NOMO-1 (cell line): ENCODE measurements around the gene PRKAR1B.
A peak's percentile ranks its signal among the peaks of the same experiment; 100 is the strongest.

Experiments used
- DNase-seq, 2 experiments: peaks; one replicate each; lab custom pipeline; 2025; ENCODE audit not compliant: unreplicated experiment in 2 of 2; lab: John Stamatoyannopoulos, UW

The PRKAR1B gene

GRCh38 chr7:741850-742249 lies 14.8 kb upstream of the PRKAR1B start:
- no peak for DNase-seq

GRCh38 chr7:741191-741671 lies 14.2 kb upstream of the PRKAR1B start:
- DNase-seq: no peak

- DNase-seq: no peak
These were observed 13.2 kb upstream of the PRKAR1B start for GRCh38 chr7:739983-740942.

GRCh38 chr7:739455-739982 lies 12.4 kb upstream of the PRKAR1B start:
- no peak for DNase-seq

- DNase-seq: no peak
These were observed 11.8 kb upstream of the PRKAR1B start for GRCh38 chr7:738723-739454.

- DNase-seq: no peak
These were observed 11.2 kb upstream of the PRKAR1B start for GRCh38 chr7:738241-738640.

GRCh38 chr7:734808-735207 lies 7.7 kb upstream of the PRKAR1B start:
- DNase-seq: no peak

- DNase-seq: no peak
These were observed 7.1 kb upstream of the PRKAR1B start for GRCh38 chr7:734214-734613.

GRCh38 chr7:732556-732955 lies 5.5 kb upstream of the PRKAR1B start:
- DNase-seq: no peak

- DNase-seq: no peak
These were observed 5.0 kb upstream of the PRKAR1B start for GRCh38 chr7:732094-732541.

- no peak for DNase-seq
These were observed 4.5 kb upstream of the PRKAR1B start for GRCh38 chr7:731440-732085.

- no peak for DNase-seq
These were observed 3.7 kb upstream of the PRKAR1B start for GRCh38 chr7:730501-731439.

- DNase-seq: no peak
These were observed 2.3 kb upstream of the PRKAR1B start for GRCh38 chr7:729140-730000.

GRCh38 chr7:728602-729001 lies 1.5 kb upstream of the PRKAR1B start:
- DNase-seq: no peak

GRCh38 chr7:727806-728460 lies 852 bp upstream of the PRKAR1B start:
- no peak for DNase-seq

- no peak for DNase-seq
These were observed 302 bp downstream of the PRKAR1B start for GRCh38 chr7:726854-727103.

- peak; percentile 83 to 91 for DNase-seq
These were observed 812 bp downstream of the PRKAR1B start, which contains the start of gene DNAAF5 for GRCh38 chr7:726084-726853. Gene DNAAF5 (plus strand): TSS chr7:726699. CDS start chr7:726721, 22 bp downstream.
